ENCODE measurements around the gene OSBPL8. TPM values are rescaled to one million over a fixed set of nuclear protein-coding genes. Genes with fewer than 3 reads are reported as not detected.

The OSBPL8 gene
- total and polyA plus RNA-seq, 2 experiments from 2014 or later: 20.1 to 82.5 TPM

DNA sequence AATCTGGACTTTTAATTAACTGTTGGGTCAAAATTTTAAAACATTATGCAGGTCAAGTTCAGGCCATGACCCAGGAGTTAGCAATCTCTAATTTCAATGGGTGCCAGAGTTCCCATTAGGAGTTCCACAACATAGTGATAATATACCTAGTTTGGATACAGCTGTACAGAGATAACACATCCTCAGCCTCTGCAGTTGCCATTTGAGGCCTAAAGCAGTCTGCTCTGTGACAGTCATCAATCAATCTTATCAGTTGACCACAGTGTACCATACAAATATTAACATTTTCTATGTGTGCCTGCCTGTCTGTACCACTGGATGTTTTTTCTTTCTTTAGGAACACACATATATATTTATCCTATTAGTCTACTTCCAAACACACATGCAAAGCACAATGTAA lies 157.3 kb downstream of the OSBPL8 start:
- no peak overlapping the region for H2AFZ ChIP-seq
- DNase-seq (ENCODE audit: low spot score): no peak
- H3K4me3 ChIP-seq: no peak overlapping the region
- H3K36me3 ChIP-seq (replicated peaks; ENCODE audit: insufficient read depth, low read depth): no peaks in the 10 kb centered on the region
- H3K4me1 ChIP-seq (ENCODE audit: insufficient read depth): no peaks in the 10 kb centered on the region
- H4K20me1 ChIP-seq (ENCODE audit: insufficient read depth, poor library complexity, severe bottlenecking): no peaks in the 10 kb centered on the region
- no peak for TF ChIP-seq EZH2phosphoT487 (IDR thresholded peaks at IDR 0.05; ENCODE audit: low read depth, severe bottlenecking, unreplicated experiment)
- no peak for TF ChIP-seq CTCF (IDR thresholded peaks at IDR 0.05; ENCODE audit: poor library complexity)
- no peak for TF ChIP-seq EZH2 (IDR thresholded peaks at IDR 0.05; ENCODE audit: borderline replicate concordance)
- H3K9me3 ChIP-seq (ENCODE audit: low read depth): no peaks in the 10 kb centered on the region
- no peaks in the 10 kb centered on the region for H3K27me3 ChIP-seq
- no peak overlapping the region for H3K27ac ChIP-seq
- no peaks in the 10 kb centered on the region for H3K79me2 ChIP-seq
- H3K4me2 ChIP-seq: no peak overlapping the region
- no peaks in the 10 kb centered on the region for H3K9me2 ChIP-seq (replicated peaks; ENCODE audit: insufficient read depth)

DNA sequence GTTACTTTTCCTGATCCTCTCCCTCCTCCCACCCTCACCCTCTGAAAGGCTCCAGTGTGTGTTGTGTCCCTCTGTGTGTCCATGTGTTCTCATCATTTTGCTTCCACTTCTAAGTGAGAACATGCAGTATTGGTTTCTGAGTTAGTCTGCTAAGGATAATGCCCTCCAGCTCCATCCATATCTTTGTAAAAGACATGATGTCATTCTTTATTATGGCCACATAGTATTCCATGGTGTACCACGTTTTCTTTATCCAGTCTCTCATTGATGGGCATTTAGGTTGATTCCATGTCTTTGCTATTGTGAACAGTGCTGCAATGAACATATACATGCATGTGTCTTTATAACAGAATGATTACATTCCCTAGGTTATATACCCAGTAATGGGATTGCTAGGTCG lies 159.4 kb downstream of the OSBPL8 start:
- 97% methylated on average over 2 of the region's 2 CpGs for WGBS (ENCODE audit: low lambda C conversion rate, missing lambda C conversion rate)
- H3K9me3 ChIP-seq (ENCODE audit: low read depth): no peaks in the 10 kb centered on the region
- no peak overlapping the region for H3K4me3 ChIP-seq
- no peaks in the 10 kb centered on the region for H3K27me3 ChIP-seq
- H3K36me3 ChIP-seq (replicated peaks; ENCODE audit: insufficient read depth, low read depth): no peaks in the 10 kb centered on the region
- TF ChIP-seq EZH2phosphoT487 (IDR thresholded peaks at IDR 0.05; ENCODE audit: low read depth, severe bottlenecking, unreplicated experiment): no peak
- no peak for TF ChIP-seq EZH2 (IDR thresholded peaks at IDR 0.05; ENCODE audit: borderline replicate concordance)
- no peak for TF ChIP-seq CTCF (IDR thresholded peaks at IDR 0.05; ENCODE audit: poor library complexity)
- no peaks in the 10 kb centered on the region for H4K20me1 ChIP-seq (ENCODE audit: insufficient read depth, poor library complexity, severe bottlenecking)
- no peak overlapping the region for H3K27ac ChIP-seq
- no peaks in the 10 kb centered on the region for H3K9me2 ChIP-seq (replicated peaks; ENCODE audit: insufficient read depth)
- no peaks in the 10 kb centered on the region for H3K4me1 ChIP-seq (ENCODE audit: insufficient read depth)
- H2AFZ ChIP-seq: no peak overlapping the region
- no peak for DNase-seq (ENCODE audit: low spot score)
- no peak overlapping the region for H3K4me2 ChIP-seq
- H3K79me2 ChIP-seq: no peaks in the 10 kb centered on the region

DNA sequence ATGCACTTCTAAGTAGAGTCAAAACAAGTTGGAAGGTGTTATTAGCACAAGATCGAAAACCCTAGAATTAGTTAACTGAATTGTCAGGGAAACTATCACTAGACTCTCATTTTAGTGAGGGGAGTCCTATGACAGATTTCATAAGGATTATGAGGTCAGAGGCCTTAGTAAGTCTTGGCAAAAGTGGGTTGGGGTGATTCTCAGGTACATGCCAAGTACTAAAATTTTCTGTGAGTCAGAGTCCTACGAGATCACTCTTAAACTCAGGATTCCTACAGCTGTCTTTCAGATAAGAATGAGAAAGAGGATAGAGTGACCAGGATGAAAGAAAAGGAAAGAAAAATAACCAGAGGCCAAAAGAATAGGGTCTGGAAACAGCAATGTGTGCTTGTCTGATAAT lies 160.5 kb downstream of the OSBPL8 start:
- Histone ChIP-seq H3K9me3 (ENCODE audit: low read depth) (no peaks in the 10 kb centered on the region), H3K4me2 (no peak overlapping the region), H2AFZ (no peak overlapping the region), H3K79me2 (no peaks in the 10 kb centered on the region), H3K27ac (no peak overlapping the region), H3K4me1 (ENCODE audit: insufficient read depth) (no peaks in the 10 kb centered on the region), H4K20me1 (ENCODE audit: insufficient read depth, poor library complexity, severe bottlenecking) (no peaks in the 10 kb centered on the region), H3K4me3 (no peak overlapping the region), H3K36me3 (replicated peaks; ENCODE audit: insufficient read depth, low read depth) (no peaks in the 10 kb centered on the region), H3K9me2 (replicated peaks; ENCODE audit: insufficient read depth) (no peaks in the 10 kb centered on the region), H3K27me3 (no peaks in the 10 kb centered on the region)
- TF ChIP-seq EZH2phosphoT487 (IDR thresholded peaks at IDR 0.05; ENCODE audit: low read depth, severe bottlenecking, unreplicated experiment): no peak
- no peak for TF ChIP-seq CTCF (IDR thresholded peaks at IDR 0.05; ENCODE audit: poor library complexity)
- TF ChIP-seq EZH2 (IDR thresholded peaks at IDR 0.05; ENCODE audit: borderline replicate concordance): no peak
- DNase-seq (ENCODE audit: low spot score): no peak
- WGBS (ENCODE audit: low lambda C conversion rate, missing lambda C conversion rate): 88% methylated on average over 2 of the region's 2 CpGs

GRCh38 chr12:76398106-76398505 lies 161.5 kb downstream of the OSBPL8 start:
- Histone ChIP-seq H3K9me2 (replicated peaks; ENCODE audit: insufficient read depth) (no peaks in the 10 kb centered on the region), H3K4me1 (ENCODE audit: insufficient read depth) (no peaks in the 10 kb centered on the region), H4K20me1 (ENCODE audit: insufficient read depth, poor library complexity, severe bottlenecking) (no peaks in the 10 kb centered on the region), H3K4me2 (no peak overlapping the region), H3K79me2 (no peaks in the 10 kb centered on the region), H3K27ac (no peak overlapping the region), H3K27me3 (no peaks in the 10 kb centered on the region), H2AFZ (no peak overlapping the region), H3K36me3 (replicated peaks; ENCODE audit: insufficient read depth, low read depth) (no peaks in the 10 kb centered on the region), H3K4me3 (no peak overlapping the region), H3K9me3 (ENCODE audit: low read depth) (no peaks in the 10 kb centered on the region)
- TF ChIP-seq CTCF (IDR thresholded peaks at IDR 0.05; ENCODE audit: poor library complexity) (no peak), EZH2 (IDR thresholded peaks at IDR 0.05; ENCODE audit: borderline replicate concordance) (no peak), EZH2phosphoT487 (IDR thresholded peaks at IDR 0.05; ENCODE audit: low read depth, severe bottlenecking, unreplicated experiment) (no peak)
- no peak for DNase-seq (ENCODE audit: low spot score)
